Endothelial cell of umbilical vein (primary cell): ENCODE results near the gene PGAM5. TPM values are rescaled to one million over a fixed set of nuclear protein-coding genes. Genes with fewer than 3 reads are reported as not detected.

Source experiments
- BruUV-seq: library from RNA; stranded (reverse); fragments of 400-500 nt; replicated peaks from 2 replicates; lab custom pipeline; 2021; lab: Mats Ljungman, UMichigan
- CTCF ChIA-PET: fragments of 300-600, 350-600 bp; sonication (Branson Sonifier 250); formaldehyde crosslinking; loops from one replicate; lab custom pipeline; 2021; ENCODE audit warnings: antibody characterized with exemption, inconsistent platforms; lab: Charles Lee
- POLR2A ChIA-PET: fragments of 300-600, 350-600 bp; sonication (Branson Sonifier 250); formaldehyde crosslinking; loops from one replicate; lab custom pipeline; 2021; ENCODE audit warnings: antibody characterized with exemption, inconsistent platforms; lab: Charles Lee
- DNase-seq: peaks from one replicate; pipeline ENCODE4 v3.0.0-alpha.2; 2011; ENCODE audit warnings: low read depth, low spot score
- FAIRE-seq: peaks from 2 replicates; lab custom pipeline; 2011; peaks lifted over from hg19 to GRCh38; lab: Jason Lieb, UNC
- H2AFZ ChIP-seq: 2 replicates; pipeline ENCODE4 v1.6.0; 2012; ENCODE audit warnings: low read depth, low read length, control low read depth, inconsistent platforms
- H3K27ac ChIP-seq: 2 replicates; pipeline ENCODE4 v1.5.1; 2011; ENCODE audit warnings: low read depth, mild to moderate bottlenecking, control low read depth, low read length, moderate library complexity; ENCODE audit not compliant: insufficient read depth
- H3K27me3 ChIP-seq, 2 experiments: 2 replicates each; pipeline versions ENCODE4 v1.6.0 to v1.6.1; 2011; ENCODE audit warnings: low read length in 2 of 2, mixed read lengths in 1 of 2; ENCODE audit not compliant: control insufficient read depth in 2 of 2, insufficient read depth in 2 of 2
- H3K36me3 ChIP-seq, 2 experiments: 2 replicates in 1 of 2; 3 replicates in 1 of 2; pipeline ENCODE4 v1.5.1; 2011; ENCODE audit warnings: low read length in 2 of 2, mild to moderate bottlenecking in 1 of 2, moderate library complexity in 1 of 2; ENCODE audit not compliant: control insufficient read depth in 2 of 2, insufficient read depth in 2 of 2; ENCODE audit errors: extremely low read depth in 1 of 2
- H3K4me1 ChIP-seq: 3 replicates; pipeline ENCODE4 v1.5.1; 2011; ENCODE audit warnings: mild to moderate bottlenecking, low read length; ENCODE audit not compliant: control insufficient read depth, insufficient read depth; ENCODE audit errors: extremely low read depth
- H3K4me2 ChIP-seq: 2 replicates; pipeline ENCODE4 v1.6.1; 2011; ENCODE audit warnings: low read length, control low read depth, mixed read lengths; ENCODE audit not compliant: insufficient read depth
- H3K4me3 ChIP-seq, 3 experiments: fragments of 200-600 bp in 1 of 3; sonication (generic), shearing (Covaris generic) in 1 of 3; replicated peaks in 1 of 3; 2 replicates each; pipeline ENCODE4 v1.5.1; 2011 to 2016; ENCODE audit warnings: control low read depth in 3 of 3, low read length in 3 of 3, mild to moderate bottlenecking in 2 of 3, inconsistent platforms in 1 of 3, low read depth in 1 of 3, moderate library complexity in 1 of 3; ENCODE audit not compliant: insufficient read depth in 1 of 3
- H3K79me2 ChIP-seq: 2 replicates; pipeline ENCODE4 v1.6.0; 2012; ENCODE audit warnings: low read length, inconsistent platforms; ENCODE audit not compliant: control insufficient read depth, insufficient read depth
- H3K9ac ChIP-seq: replicated peaks from 2 replicates; pipeline ENCODE3; 2011; ENCODE audit warnings: low read length, control low read depth; ENCODE audit not compliant: insufficient read depth; ENCODE audit errors: extremely low read depth
- H3K9me1 ChIP-seq: replicated peaks from 3 replicates; pipeline ENCODE4 v1.6.0; 2011; ENCODE audit warnings: mild to moderate bottlenecking, low read length; ENCODE audit not compliant: control insufficient read depth, insufficient read depth; ENCODE audit errors: extremely low read depth
- H3K9me3 ChIP-seq: replicated peaks from 2 replicates; pipeline ENCODE4 v1.5.1; 2012; ENCODE audit warnings: low read length, inconsistent platforms; ENCODE audit not compliant: control insufficient read depth, insufficient read depth
- H4K20me1 ChIP-seq: replicated peaks from 2 replicates; pipeline ENCODE3; 2011; ENCODE audit warnings: mild to moderate bottlenecking, low read length; ENCODE audit not compliant: control insufficient read depth, insufficient read depth; ENCODE audit errors: extremely low read depth
- EZH2 ChIP-seq: IDR thresholded peaks from 2 replicates; pipeline ENCODE4 v1.6.1; 2012; ENCODE audit warnings: borderline replicate concordance, low read depth, mild to moderate bottlenecking, moderate library complexity, low read length, inconsistent platforms; ENCODE audit not compliant: severe bottlenecking
- FOS ChIP-seq: IDR thresholded peaks from 2 replicates; pipeline ENCODE4 v1.6.1; 2011; ENCODE audit warnings: mild to moderate bottlenecking, low read length, moderate library complexity, borderline replicate concordance; ENCODE audit not compliant: insufficient read depth
- GATA2 ChIP-seq: IDR thresholded peaks from 2 replicates; pipeline ENCODE4 v1.7.0; 2011; ENCODE audit warnings: low read depth, mild to moderate bottlenecking, moderate library complexity, mixed read lengths, low read length; ENCODE audit not compliant: insufficient read length, insufficient read depth
- JUN ChIP-seq: IDR thresholded peaks from 2 replicates; pipeline ENCODE4 v1.6.1; 2011; ENCODE audit warnings: borderline replicate concordance, low read depth; ENCODE audit not compliant: insufficient read length, insufficient read depth
- POLR2A ChIP-seq: IDR thresholded peaks from 2 replicates; pipeline ENCODE4 v1.6.1; 2012; ENCODE audit warnings: low read depth, mild to moderate bottlenecking, control low read depth, low read length
- POLR2AphosphoS5 ChIP-seq: IDR thresholded peaks from 2 replicates; pipeline ENCODE4 v1.6.1; 2012; ENCODE audit warnings: low read depth, mild to moderate bottlenecking, control low read depth, low read length, moderate library complexity; ENCODE audit not compliant: insufficient read depth
- dilution Hi-C: fragments of 300-500 bp; cut with MboI; formaldehyde crosslinking; loops from one replicate; pipeline ENCODE4 v1.15.0; 2019; ENCODE audit warnings: low sequenced_read_pairs; ENCODE audit not compliant: extremely low pct_ligation_motif_present
- intact Hi-C: fragments of 100-400 bp; cut with micrococcal nuclease; formaldehyde crosslinking; loops from one replicate; pipeline ENCODE4 v1.10.0; 2022
- polyA plus RNA-seq, 4 experiments: library from polyadenylated mRNA; depleted of rRNA in 3 of 4; stranded (reverse) in 3 of 4; unstranded in 1 of 4; fragments of >200 nt; gene quantifications; 2 replicates each; pipeline versions ENCODE4 v1.2.1 to v1.2.3, GENCODE V29; 2011 to 2012; ENCODE audit warnings: missing spikeins in 1 of 4
- total RNA-seq: library from RNA; stranded (reverse); gene quantifications from 2 replicates; pipeline ENCODE4 v1.2.3, GENCODE V29; 2021
- TF ChIP-seq, protein P1 (sequence below): IDR thresholded peaks from 2 replicates; pipeline ENCODE4 v1.6.1; 2011; ENCODE audit not compliant: insufficient read depth, insufficient read length
- TF ChIP-seq, protein P2 (sequence below), 2 donors: IDR thresholded peaks; 1 replicate in 1 of 2; 2 replicates in 1 of 2; pipeline ENCODE4 v1.5.1; 2011; ENCODE audit warnings: low read length in 2 of 2, mild to moderate bottlenecking in 2 of 2, moderate library complexity in 2 of 2, control low read depth in 1 of 2, inconsistent platforms in 1 of 2, low read depth in 1 of 2; ENCODE audit not compliant: insufficient read depth in 1 of 2; ENCODE audit errors: extremely low read depth in 1 of 2

The PGAM5 gene
- total and polyA plus RNA-seq, 2 donors (not counting 3 experiments of a cell fraction or from before 2014, with no cell fraction given), result 23.1 to 52.8 TPM

GRCh38 chr12:132723764-132724140 is 13.1 kb downstream of the PGAM5 start:
- dilution Hi-C loops, result no loop called here
- BruUV-seq, result no TSS peak
- H3K9me3 ChIP-seq, result no peaks in the 10 kb centered on the region
- no peak overlapping the region for H3K9ac ChIP-seq
- CTCF ChIA-PET, result no interaction called here
- intact Hi-C loops, result no loop called here
- H3K4me3 ChIP-seq, result no peak overlapping the region
- H3K27me3 ChIP-seq, result no peaks in the 10 kb centered on the region
- no peak overlapping the region for H2AFZ ChIP-seq
- H3K79me2 ChIP-seq, result peaks cover 2% of the 10 kb centered on the region
- FAIRE-seq (no peak), DNase-seq (no peak)
- H3K4me2 ChIP-seq, result no peak overlapping the region
- TF ChIP-seq POLR2A (no peak), FOS (no peak), JUN (no peak), POLR2AphosphoS5 (no peak), GATA2 (no peak), EZH2 (no peak)
- TF ChIP-seq, protein P1, sequence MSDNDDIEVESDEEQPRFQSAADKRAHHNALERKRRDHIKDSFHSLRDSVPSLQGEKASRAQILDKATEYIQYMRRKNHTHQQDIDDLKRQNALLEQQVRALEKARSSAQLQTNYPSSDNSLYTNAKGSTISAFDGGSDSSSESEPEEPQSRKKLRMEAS, result no peak
- TF ChIP-seq, protein P2, sequence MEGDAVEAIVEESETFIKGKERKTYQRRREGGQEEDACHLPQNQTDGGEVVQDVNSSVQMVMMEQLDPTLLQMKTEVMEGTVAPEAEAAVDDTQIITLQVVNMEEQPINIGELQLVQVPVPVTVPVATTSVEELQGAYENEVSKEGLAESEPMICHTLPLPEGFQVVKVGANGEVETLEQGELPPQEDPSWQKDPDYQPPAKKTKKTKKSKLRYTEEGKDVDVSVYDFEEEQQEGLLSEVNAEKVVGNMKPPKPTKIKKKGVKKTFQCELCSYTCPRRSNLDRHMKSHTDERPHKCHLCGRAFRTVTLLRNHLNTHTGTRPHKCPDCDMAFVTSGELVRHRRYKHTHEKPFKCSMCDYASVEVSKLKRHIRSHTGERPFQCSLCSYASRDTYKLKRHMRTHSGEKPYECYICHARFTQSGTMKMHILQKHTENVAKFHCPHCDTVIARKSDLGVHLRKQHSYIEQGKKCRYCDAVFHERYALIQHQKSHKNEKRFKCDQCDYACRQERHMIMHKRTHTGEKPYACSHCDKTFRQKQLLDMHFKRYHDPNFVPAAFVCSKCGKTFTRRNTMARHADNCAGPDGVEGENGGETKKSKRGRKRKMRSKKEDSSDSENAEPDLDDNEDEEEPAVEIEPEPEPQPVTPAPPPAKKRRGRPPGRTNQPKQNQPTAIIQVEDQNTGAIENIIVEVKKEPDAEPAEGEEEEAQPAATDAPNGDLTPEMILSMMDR (IDR thresholded peaks at IDR 0.05; ENCODE audit: extremely low read depth in 1 of 2, insufficient read depth in 1 of 2, low read depth in 1 of 2, low read length in 2 of 2), result no peak
- H3K36me3 ChIP-seq, result peaks cover 27 to 54% of the 10 kb centered on the region in 2 experiments
- H3K4me1 ChIP-seq, result no peaks in the 10 kb centered on the region
- H3K9me1 ChIP-seq, result no peaks in the 10 kb centered on the region
- POLR2A ChIA-PET, result no interaction called here
- H4K20me1 ChIP-seq, result no peaks in the 10 kb centered on the region
- no peak overlapping the region for H3K27ac ChIP-seq
